Effector memory CD4-positive, alpha-beta T cell (primary cell): Measurements from ENCODE around the gene FTO.

Experiments used
- DNase-seq, 3 donors: peaks; one replicate each; pipeline ENCODE4 v3.0.0-alpha.2; 2020
- H3K27ac ChIP-seq: 2 replicates; pipeline ENCODE4 v1.7.0; 2013; ENCODE audit warnings: mild to moderate bottlenecking, low read length, moderate library complexity; ENCODE audit not compliant: insufficient read depth, poor library complexity, severe bottlenecking
- H3K27me3 ChIP-seq: replicated peaks from 2 replicates; pipeline ENCODE4 v1.7.0; 2013; ENCODE audit warnings: mild to moderate bottlenecking, low read length; ENCODE audit not compliant: insufficient read depth, control insufficient read depth, poor library complexity, severe bottlenecking
- H3K36me3 ChIP-seq: 2 replicates; pipeline ENCODE4 v1.7.0; 2013; ENCODE audit warnings: mild to moderate bottlenecking, low read length, moderate library complexity; ENCODE audit not compliant: control insufficient read depth, insufficient read depth
- H3K4me1 ChIP-seq: 2 replicates; pipeline ENCODE4 v1.7.0; 2013; ENCODE audit warnings: low read length, mild to moderate bottlenecking; ENCODE audit not compliant: control insufficient read depth, insufficient read depth, poor library complexity, severe bottlenecking
- H3K4me3 ChIP-seq: 2 replicates; pipeline ENCODE4 v1.7.0; 2013; ENCODE audit warnings: low read length, low read depth, mild to moderate bottlenecking; ENCODE audit not compliant: insufficient read depth, poor library complexity, severe bottlenecking
- H3K9me3 ChIP-seq: 2 replicates; pipeline ENCODE4 v1.7.0; 2013; ENCODE audit warnings: mild to moderate bottlenecking, low read length, moderate library complexity; ENCODE audit not compliant: control insufficient read depth

Gene FTO

GRCh38 chr16:54093281-54093680 lies 389.3 kb downstream of the FTO start:
- Histone ChIP-seq H3K36me3 (no peaks in the 10 kb centered on the region), H3K4me1 (no peaks in the 10 kb centered on the region), H3K4me3 (no peak overlapping the region), H3K27ac (no peak overlapping the region), H3K9me3 (no peaks in the 10 kb centered on the region), H3K27me3 (no peaks in the 10 kb centered on the region)
- DNase-seq = no peak

GRCh38 chr16:54094641-54095040 lies 390.7 kb downstream of the FTO start:
- H3K4me3 ChIP-seq = no peak overlapping the region
- no peaks in the 10 kb centered on the region for H3K9me3 ChIP-seq
- H3K27me3 ChIP-seq = no peaks in the 10 kb centered on the region
- no peak for DNase-seq
- no peaks in the 10 kb centered on the region for H3K36me3 ChIP-seq
- no peak overlapping the region for H3K27ac ChIP-seq
- no peaks in the 10 kb centered on the region for H3K4me1 ChIP-seq

- Histone ChIP-seq H3K4me3 (no peak overlapping the region), H3K27me3 (no peaks in the 10 kb centered on the region), H3K9me3 (no peaks in the 10 kb centered on the region), H3K27ac (no peak overlapping the region), H3K4me1 (no peaks in the 10 kb centered on the region), H3K36me3 (no peaks in the 10 kb centered on the region)
- DNase-seq = no peak
Measured at GRCh38 chr16:54096607-54097006, 392.7 kb downstream of the FTO start.

- H3K27ac ChIP-seq = no peak overlapping the region
- no peak for DNase-seq
- H3K4me1 ChIP-seq = no peaks in the 10 kb centered on the region
- H3K36me3 ChIP-seq = no peaks in the 10 kb centered on the region
- H3K27me3 ChIP-seq = no peaks in the 10 kb centered on the region
- no peaks in the 10 kb centered on the region for H3K9me3 ChIP-seq
- H3K4me3 ChIP-seq = no peak overlapping the region
Measured at GRCh38 chr16:54097774-54098173, 393.8 kb downstream of the FTO start.

- no peak for DNase-seq
- no peaks in the 10 kb centered on the region for H3K9me3 ChIP-seq
- H3K4me3 ChIP-seq = no peak overlapping the region
- no peaks in the 10 kb centered on the region for H3K4me1 ChIP-seq
- H3K36me3 ChIP-seq = no peaks in the 10 kb centered on the region
- no peak overlapping the region for H3K27ac ChIP-seq
- H3K27me3 ChIP-seq = no peaks in the 10 kb centered on the region
Measured at GRCh38 chr16:54098247-54098646, 394.3 kb downstream of the FTO start.

GRCh38 chr16:54099627-54100026 lies 395.7 kb downstream of the FTO start:
- Histone ChIP-seq H3K36me3 (no peaks in the 10 kb centered on the region), H3K27ac (no peak overlapping the region), H3K27me3 (no peaks in the 10 kb centered on the region), H3K9me3 (no peaks in the 10 kb centered on the region), H3K4me1 (no peaks in the 10 kb centered on the region), H3K4me3 (no peak overlapping the region)
- DNase-seq = no peak

GRCh38 chr16:54102888-54103866 lies 399.2 kb downstream of the FTO start:
- Histone ChIP-seq H3K4me3 (no peak overlapping the region), H3K36me3 (no peaks in the 10 kb centered on the region), H3K4me1 (no peaks in the 10 kb centered on the region), H3K27me3 (no peaks in the 10 kb centered on the region), H3K9me3 (no peaks in the 10 kb centered on the region), H3K27ac (no peak overlapping the region)
- DNase-seq = no peak

GRCh38 chr16:54106057-54106456 lies 402.1 kb downstream of the FTO start:
- Histone ChIP-seq H3K4me3 (no peak overlapping the region), H3K27ac (no peak overlapping the region), H3K36me3 (no peaks in the 10 kb centered on the region), H3K4me1 (no peaks in the 10 kb centered on the region), H3K9me3 (no peaks in the 10 kb centered on the region), H3K27me3 (no peaks in the 10 kb centered on the region)
- no peak for DNase-seq

GRCh38 chr16:54107583-54108202 lies 403.7 kb downstream of the FTO start:
- DNase-seq = no peak
- H3K27ac ChIP-seq = no peak overlapping the region

More at GRCh38 chr16:54107583-54108202, 403.7 kb downstream of the FTO start:
- H3K36me3 ChIP-seq = peaks cover 4% of the 10 kb centered on the region
- H3K27me3 ChIP-seq = no peaks in the 10 kb centered on the region
- no peak overlapping the region for H3K4me3 ChIP-seq
- H3K9me3 ChIP-seq = no peaks in the 10 kb centered on the region
- H3K4me1 ChIP-seq = no peaks in the 10 kb centered on the region
